GM23338 (cell line): ENCODE measurements around the gene LTBP2. TPM values are rescaled to one million over a fixed set of nuclear protein-coding genes. Genes with fewer than 3 reads are reported as not detected.

Experiments used
- ATAC-seq: fragments of 200-7000 bp; cut with Tn5 transposase; 3 replicates; pipeline ENCODE4 v1.9.1; 2020
- DNase-seq: peaks from one replicate; pipeline ENCODE4 v3.0.0-alpha.2; 2015; ENCODE audit warnings: low spot score
- H2AFZ ChIP-seq: fragments of 200-600 bp; sonication (generic); 2 replicates; pipeline ENCODE4 v1.8.0; 2016; ENCODE audit warnings: antibody characterized with exemption, mild to moderate bottlenecking, moderate library complexity
- H3F3A ChIP-seq: fragments of 200-600 bp; sonication (generic); replicated peaks from 2 replicates; pipeline ENCODE4 v1.8.0; 2017; ENCODE audit warnings: antibody characterized with exemption, mixed run types, low read depth
- H3K27ac ChIP-seq: fragments of 200-600 bp; sonication (generic); 2 replicates; pipeline ENCODE4 v1.6.1; 2016; ENCODE audit warnings: low read depth
- H3K27me3 ChIP-seq: fragments of 200-600 bp; sonication (generic); 2 replicates; pipeline ENCODE4 v1.8.0; 2016; ENCODE audit warnings: mild to moderate bottlenecking, mixed run types, moderate library complexity; ENCODE audit not compliant: insufficient read depth
- H3K36me3 ChIP-seq: fragments of 200-600 bp; sonication (generic); 2 replicates; pipeline ENCODE4 v1.8.0; 2016; ENCODE audit warnings: mild to moderate bottlenecking; ENCODE audit not compliant: insufficient read depth
- H3K4me1 ChIP-seq: fragments of 200-600 bp; sonication (generic); 2 replicates; pipeline ENCODE4 v1.8.0; 2016; ENCODE audit warnings: mild to moderate bottlenecking, moderate library complexity; ENCODE audit not compliant: insufficient read depth
- H3K4me2 ChIP-seq: fragments of 200-600 bp; sonication (generic); 2 replicates; pipeline ENCODE4 v1.7.1; 2017; ENCODE audit warnings: mixed run types
- H3K4me3 ChIP-seq: fragments of 200-600 bp; sonication (generic); 2 replicates; pipeline ENCODE4 v1.6.1; 2016; ENCODE audit warnings: mixed run types
- H3K79me2 ChIP-seq: fragments of 200-600 bp; sonication (generic); replicated peaks from 2 replicates; pipeline ENCODE4 v1.8.0; 2017; ENCODE audit warnings: mild to moderate bottlenecking; ENCODE audit not compliant: insufficient read depth
- H3K9me2 ChIP-seq: fragments of 200-600 bp; sonication (generic); 2 replicates; pipeline ENCODE4 v1.8.0; 2017; ENCODE audit not compliant: insufficient read depth
- H4K20me1 ChIP-seq: fragments of 200-600 bp; sonication (generic); replicated peaks from 2 replicates; pipeline ENCODE4 v1.8.0; 2017; ENCODE audit warnings: mild to moderate bottlenecking; ENCODE audit not compliant: insufficient read depth
- H3K27ac Mint-ChIP-seq: 2 replicates; pipeline ENCODE4 v1.8.0; 2020; ENCODE audit warnings: inconsistent platforms, mild to moderate bottlenecking, moderate library complexity, mixed read lengths
- H3K27me3 Mint-ChIP-seq: 3 replicates; pipeline ENCODE4 v1.8.0; 2022; ENCODE audit warnings: low read depth, mild to moderate bottlenecking, moderate library complexity, mixed read lengths, inconsistent platforms; ENCODE audit not compliant: insufficient read depth, poor library complexity
- H3K36me3 Mint-ChIP-seq: 3 replicates; pipeline ENCODE4 v1.8.0; 2021; ENCODE audit warnings: low read depth, mild to moderate bottlenecking, inconsistent platforms, moderate library complexity, mixed read lengths
- H3K4me1 Mint-ChIP-seq: 3 replicates; pipeline ENCODE4 v1.8.0; 2020; ENCODE audit warnings: mild to moderate bottlenecking, inconsistent platforms, mixed read lengths
- H3K4me3 Mint-ChIP-seq: 3 replicates; pipeline ENCODE4 v1.8.0; 2021; ENCODE audit warnings: moderate library complexity, mild to moderate bottlenecking, inconsistent platforms, mixed read lengths
- H3K9me3 Mint-ChIP-seq: 3 replicates; pipeline ENCODE4 v1.8.0; 2020; ENCODE audit warnings: moderate library complexity, mild to moderate bottlenecking, inconsistent platforms, mixed read lengths
- CREB1 ChIP-seq: fragments of 250-450 bp; sonication (Bioruptor Pico); IDR thresholded peaks from 2 replicates; pipeline ENCODE4 v1.5.0; 2020; ENCODE audit warnings: low read depth, mild to moderate bottlenecking, moderate library complexity
- EZH2 ChIP-seq: fragments of 200-600 bp; sonication (generic); IDR thresholded peaks from one replicate; pipeline ENCODE4 v1.8.0; 2017; ENCODE audit warnings: antibody characterized with exemption, mild to moderate bottlenecking, low read depth; ENCODE audit not compliant: unreplicated experiment
- EZH2phosphoT487 ChIP-seq: fragments of 200-600 bp; sonication (generic); IDR thresholded peaks from one replicate; pipeline ENCODE4 v1.8.1; 2018; ENCODE audit warnings: antibody characterized with exemption; ENCODE audit not compliant: unreplicated experiment
- JUNB ChIP-seq: IDR thresholded peaks from one replicate; pipeline ENCODE4 v1.6.1; 2016; ENCODE audit warnings: antibody characterized with exemption; ENCODE audit not compliant: unreplicated experiment
- NANOG ChIP-seq: IDR thresholded peaks from 2 replicates; pipeline ENCODE4 v1.6.1; 2016; ENCODE audit warnings: antibody characterized with exemption, borderline replicate concordance
- POLR2AphosphoS5 ChIP-seq: IDR thresholded peaks from 2 replicates; pipeline ENCODE4 v1.6.1; 2016; ENCODE audit warnings: antibody characterized with exemption, low read depth
- STAT1 ChIP-seq: IDR thresholded peaks from one replicate; pipeline ENCODE4 v1.6.1; 2016; ENCODE audit warnings: antibody characterized with exemption; ENCODE audit not compliant: unreplicated experiment
- ZNF114 ChIP-seq: fragments of 250-450 bp; sonication (Bioruptor Pico); IDR thresholded peaks from 2 replicates; pipeline ENCODE4 v1.5.0; 2020; ENCODE audit warnings: mild to moderate bottlenecking, moderate library complexity
- ZNF331 ChIP-seq: fragments of 250-450 bp; sonication (Bioruptor Pico); IDR thresholded peaks from 2 replicates; pipeline ENCODE4 v1.5.0; 2020; ENCODE audit warnings: low read depth, mild to moderate bottlenecking, moderate library complexity
- polyA plus RNA-seq: library from polyadenylated mRNA; unstranded; fragments of >200 nt; fragmentation: Nextera tagmentation; extraction: Ambion mirVana; gene quantifications from 2 replicates; pipeline ENCODE4 v1.2.1, GENCODE V29; 2016
- total RNA-seq: library from RNA; depleted of rRNA; stranded (reverse); fragments of >200 nt; shearing (Covaris generic); gene quantifications from 2 replicates; pipeline ENCODE4 v1.2.3, GENCODE V29; 2014
- TF ChIP-seq, protein P1 (sequence below): IDR thresholded peaks from one replicate; pipeline ENCODE4 v1.6.1; 2018; ENCODE audit warnings: antibody characterized with exemption; ENCODE audit not compliant: unreplicated experiment
- TF ChIP-seq, protein P2 (sequence below): IDR thresholded peaks from 2 replicates; pipeline ENCODE4 v1.6.1; 2016; ENCODE audit warnings: antibody characterized with exemption
- TF ChIP-seq, protein P3 (sequence below): fragments of 250-450 bp; sonication (Bioruptor Pico); IDR thresholded peaks from 2 replicates; pipeline ENCODE4 v1.5.0; 2020; ENCODE audit warnings: mild to moderate bottlenecking, moderate library complexity
- TF ChIP-seq, protein P4 (sequence below), 2 experiments: fragments of 200-600 bp in 1 of 2; sonication (generic) in 1 of 2; conservative IDR thresholded peaks; 2 replicates each; pipeline versions ENCODE4 v1.5.1 to v1.6.1; 2016 to 2017; ENCODE audit warnings: antibody characterized with exemption in 2 of 2, low read depth in 2 of 2, mild to moderate bottlenecking in 2 of 2, moderate library complexity in 1 of 2

LTBP2 gene
- total and polyA plus RNA-seq, 2 experiments from 2014 or later: 0.27 to 0.49 TPM

DNA sequence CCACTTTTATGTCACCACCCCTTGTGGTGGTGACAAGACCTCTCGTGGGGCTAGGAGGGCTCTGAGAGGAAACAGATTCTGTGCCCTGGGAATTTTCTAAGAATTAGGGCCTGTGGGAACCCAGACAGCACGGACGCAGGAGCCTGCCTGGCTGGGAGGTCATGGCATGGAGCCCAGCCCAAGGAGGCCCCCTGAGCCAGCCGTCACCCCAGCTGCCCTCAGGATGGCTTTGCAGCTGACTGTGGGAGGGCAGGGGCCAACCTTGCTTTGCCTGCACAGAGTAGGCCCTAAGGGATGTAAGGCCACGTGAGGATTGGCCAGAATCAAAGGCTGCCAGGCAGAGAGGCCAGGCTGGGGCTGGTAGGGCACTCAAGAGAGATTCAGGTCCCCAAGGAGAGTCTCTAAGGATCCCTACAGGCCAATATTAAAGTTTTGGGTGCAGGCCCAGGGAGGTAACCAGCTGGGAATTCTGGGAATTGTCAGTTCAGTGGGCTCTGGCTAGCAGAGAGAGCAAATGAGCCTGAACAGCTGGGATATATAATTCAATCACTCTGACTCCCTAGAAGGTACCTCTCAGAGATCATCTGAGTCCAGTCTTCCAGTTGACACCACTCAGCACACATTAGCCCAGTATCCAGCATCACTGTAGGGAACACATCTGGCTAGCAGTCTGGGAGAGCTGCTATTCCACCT, 6.4 kb downstream of the LTBP2 start:
- H3K4me3 Mint-ChIP-seq: no peak overlapping the region
- no peak overlapping the region for H2AFZ ChIP-seq
- H3K4me2 ChIP-seq: no peak overlapping the region
- H3F3A ChIP-seq: no peaks in the 10 kb centered on the region; the same call in 1 of the 2 replicates
- H3K9me3 Mint-ChIP-seq: peaks cover 2% of the 10 kb centered on the region; the same call in 1 of the 3 replicates
- H3K4me1 Mint-ChIP-seq: peaks cover 7% of the 10 kb centered on the region
- H3K36me3 Mint-ChIP-seq: peaks cover 4% of the 10 kb centered on the region; the same call in 1 of the 3 replicates
- H3K27me3 ChIP-seq: peaks cover 17% of the 10 kb centered on the region
- TF ChIP-seq EZH2 (no peak), POLR2AphosphoS5 (no peak), CREB1 (CRISPR knock-in tag) (no peak), EZH2phosphoT487 (no peak), JUNB (no peak), STAT1 (no peak), ZNF331 (CRISPR knock-in tag) (no peak), NANOG (no peak), ZNF114 (CRISPR knock-in tag) (no peak)
- TF ChIP-seq, protein P1, sequence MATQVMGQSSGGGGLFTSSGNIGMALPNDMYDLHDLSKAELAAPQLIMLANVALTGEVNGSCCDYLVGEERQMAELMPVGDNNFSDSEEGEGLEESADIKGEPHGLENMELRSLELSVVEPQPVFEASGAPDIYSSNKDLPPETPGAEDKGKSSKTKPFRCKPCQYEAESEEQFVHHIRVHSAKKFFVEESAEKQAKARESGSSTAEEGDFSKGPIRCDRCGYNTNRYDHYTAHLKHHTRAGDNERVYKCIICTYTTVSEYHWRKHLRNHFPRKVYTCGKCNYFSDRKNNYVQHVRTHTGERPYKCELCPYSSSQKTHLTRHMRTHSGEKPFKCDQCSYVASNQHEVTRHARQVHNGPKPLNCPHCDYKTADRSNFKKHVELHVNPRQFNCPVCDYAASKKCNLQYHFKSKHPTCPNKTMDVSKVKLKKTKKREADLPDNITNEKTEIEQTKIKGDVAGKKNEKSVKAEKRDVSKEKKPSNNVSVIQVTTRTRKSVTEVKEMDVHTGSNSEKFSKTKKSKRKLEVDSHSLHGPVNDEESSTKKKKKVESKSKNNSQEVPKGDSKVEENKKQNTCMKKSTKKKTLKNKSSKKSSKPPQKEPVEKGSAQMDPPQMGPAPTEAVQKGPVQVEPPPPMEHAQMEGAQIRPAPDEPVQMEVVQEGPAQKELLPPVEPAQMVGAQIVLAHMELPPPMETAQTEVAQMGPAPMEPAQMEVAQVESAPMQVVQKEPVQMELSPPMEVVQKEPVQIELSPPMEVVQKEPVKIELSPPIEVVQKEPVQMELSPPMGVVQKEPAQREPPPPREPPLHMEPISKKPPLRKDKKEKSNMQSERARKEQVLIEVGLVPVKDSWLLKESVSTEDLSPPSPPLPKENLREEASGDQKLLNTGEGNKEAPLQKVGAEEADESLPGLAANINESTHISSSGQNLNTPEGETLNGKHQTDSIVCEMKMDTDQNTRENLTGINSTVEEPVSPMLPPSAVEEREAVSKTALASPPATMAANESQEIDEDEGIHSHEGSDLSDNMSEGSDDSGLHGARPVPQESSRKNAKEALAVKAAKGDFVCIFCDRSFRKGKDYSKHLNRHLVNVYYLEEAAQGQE: no peak
- TF ChIP-seq, protein P2, sequence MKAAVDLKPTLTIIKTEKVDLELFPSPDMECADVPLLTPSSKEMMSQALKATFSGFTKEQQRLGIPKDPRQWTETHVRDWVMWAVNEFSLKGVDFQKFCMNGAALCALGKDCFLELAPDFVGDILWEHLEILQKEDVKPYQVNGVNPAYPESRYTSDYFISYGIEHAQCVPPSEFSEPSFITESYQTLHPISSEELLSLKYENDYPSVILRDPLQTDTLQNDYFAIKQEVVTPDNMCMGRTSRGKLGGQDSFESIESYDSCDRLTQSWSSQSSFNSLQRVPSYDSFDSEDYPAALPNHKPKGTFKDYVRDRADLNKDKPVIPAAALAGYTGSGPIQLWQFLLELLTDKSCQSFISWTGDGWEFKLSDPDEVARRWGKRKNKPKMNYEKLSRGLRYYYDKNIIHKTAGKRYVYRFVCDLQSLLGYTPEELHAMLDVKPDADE: no peak
- TF ChIP-seq, protein P3, sequence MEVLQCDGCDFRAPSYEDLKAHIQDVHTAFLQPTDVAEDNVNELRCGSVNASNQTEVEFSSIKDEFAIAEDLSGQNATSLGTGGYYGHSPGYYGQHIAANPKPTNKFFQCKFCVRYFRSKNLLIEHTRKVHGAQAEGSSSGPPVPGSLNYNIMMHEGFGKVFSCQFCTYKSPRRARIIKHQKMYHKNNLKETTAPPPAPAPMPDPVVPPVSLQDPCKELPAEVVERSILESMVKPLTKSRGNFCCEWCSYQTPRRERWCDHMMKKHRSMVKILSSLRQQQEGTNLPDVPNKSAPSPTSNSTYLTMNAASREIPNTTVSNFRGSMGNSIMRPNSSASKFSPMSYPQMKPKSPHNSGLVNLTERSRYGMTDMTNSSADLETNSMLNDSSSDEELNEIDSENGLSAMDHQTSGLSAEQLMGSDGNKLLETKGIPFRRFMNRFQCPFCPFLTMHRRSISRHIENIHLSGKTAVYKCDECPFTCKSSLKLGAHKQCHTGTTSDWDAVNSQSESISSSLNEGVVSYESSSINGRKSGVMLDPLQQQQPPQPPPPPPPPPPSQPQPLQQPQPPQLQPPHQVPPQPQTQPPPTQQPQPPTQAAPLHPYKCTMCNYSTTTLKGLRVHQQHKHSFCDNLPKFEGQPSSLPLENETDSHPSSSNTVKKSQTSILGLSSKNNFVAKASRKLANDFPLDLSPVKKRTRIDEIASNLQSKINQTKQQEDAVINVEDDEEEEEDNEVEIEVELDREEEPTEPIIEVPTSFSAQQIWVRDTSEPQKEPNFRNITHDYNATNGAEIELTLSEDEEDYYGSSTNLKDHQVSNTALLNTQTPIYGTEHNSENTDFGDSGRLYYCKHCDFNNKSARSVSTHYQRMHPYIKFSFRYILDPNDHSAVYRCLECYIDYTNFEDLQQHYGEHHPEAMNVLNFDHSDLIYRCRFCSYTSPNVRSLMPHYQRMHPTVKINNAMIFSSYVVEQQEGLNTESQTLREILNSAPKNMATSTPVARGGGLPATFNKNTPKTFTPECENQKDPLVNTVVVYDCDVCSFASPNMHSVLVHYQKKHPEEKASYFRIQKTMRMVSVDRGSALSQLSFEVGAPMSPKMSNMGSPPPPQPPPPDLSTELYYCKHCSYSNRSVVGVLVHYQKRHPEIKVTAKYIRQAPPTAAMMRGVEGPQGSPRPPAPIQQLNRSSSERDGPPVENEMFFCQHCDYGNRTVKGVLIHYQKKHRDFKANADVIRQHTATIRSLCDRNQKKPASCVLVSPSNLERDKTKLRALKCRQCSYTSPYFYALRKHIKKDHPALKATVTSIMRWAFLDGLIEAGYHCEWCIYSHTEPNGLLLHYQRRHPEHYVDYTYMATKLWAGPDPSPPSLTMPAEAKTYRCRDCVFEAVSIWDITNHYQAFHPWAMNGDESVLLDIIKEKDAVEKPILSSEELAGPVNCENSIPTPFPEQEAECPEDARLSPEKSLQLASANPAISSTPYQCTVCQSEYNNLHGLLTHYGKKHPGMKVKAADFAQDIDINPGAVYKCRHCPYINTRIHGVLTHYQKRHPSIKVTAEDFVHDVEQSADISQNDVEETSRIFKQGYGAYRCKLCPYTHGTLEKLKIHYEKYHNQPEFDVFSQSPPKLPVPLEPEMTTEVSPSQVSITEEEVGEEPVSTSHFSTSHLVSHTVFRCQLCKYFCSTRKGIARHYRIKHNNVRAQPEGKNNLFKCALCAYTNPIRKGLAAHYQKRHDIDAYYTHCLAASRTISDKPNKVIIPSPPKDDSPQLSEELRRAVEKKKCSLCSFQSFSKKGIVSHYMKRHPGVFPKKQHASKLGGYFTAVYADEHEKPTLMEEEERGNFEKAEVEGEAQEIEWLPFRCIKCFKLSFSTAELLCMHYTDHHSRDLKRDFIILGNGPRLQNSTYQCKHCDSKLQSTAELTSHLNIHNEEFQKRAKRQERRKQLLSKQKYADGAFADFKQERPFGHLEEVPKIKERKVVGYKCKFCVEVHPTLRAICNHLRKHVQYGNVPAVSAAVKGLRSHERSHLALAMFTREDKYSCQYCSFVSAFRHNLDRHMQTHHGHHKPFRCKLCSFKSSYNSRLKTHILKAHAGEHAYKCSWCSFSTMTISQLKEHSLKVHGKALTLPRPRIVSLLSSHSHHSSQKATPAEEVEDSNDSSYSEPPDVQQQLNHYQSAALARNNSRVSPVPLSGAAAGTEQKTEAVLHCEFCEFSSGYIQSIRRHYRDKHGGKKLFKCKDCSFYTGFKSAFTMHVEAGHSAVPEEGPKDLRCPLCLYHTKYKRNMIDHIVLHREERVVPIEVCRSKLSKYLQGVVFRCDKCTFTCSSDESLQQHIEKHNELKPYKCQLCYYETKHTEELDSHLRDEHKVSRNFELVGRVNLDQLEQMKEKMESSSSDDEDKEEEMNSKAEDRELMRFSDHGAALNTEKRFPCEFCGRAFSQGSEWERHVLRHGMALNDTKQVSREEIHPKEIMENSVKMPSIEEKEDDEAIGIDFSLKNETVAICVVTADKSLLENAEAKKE: no peak
- TF ChIP-seq, protein P4, sequence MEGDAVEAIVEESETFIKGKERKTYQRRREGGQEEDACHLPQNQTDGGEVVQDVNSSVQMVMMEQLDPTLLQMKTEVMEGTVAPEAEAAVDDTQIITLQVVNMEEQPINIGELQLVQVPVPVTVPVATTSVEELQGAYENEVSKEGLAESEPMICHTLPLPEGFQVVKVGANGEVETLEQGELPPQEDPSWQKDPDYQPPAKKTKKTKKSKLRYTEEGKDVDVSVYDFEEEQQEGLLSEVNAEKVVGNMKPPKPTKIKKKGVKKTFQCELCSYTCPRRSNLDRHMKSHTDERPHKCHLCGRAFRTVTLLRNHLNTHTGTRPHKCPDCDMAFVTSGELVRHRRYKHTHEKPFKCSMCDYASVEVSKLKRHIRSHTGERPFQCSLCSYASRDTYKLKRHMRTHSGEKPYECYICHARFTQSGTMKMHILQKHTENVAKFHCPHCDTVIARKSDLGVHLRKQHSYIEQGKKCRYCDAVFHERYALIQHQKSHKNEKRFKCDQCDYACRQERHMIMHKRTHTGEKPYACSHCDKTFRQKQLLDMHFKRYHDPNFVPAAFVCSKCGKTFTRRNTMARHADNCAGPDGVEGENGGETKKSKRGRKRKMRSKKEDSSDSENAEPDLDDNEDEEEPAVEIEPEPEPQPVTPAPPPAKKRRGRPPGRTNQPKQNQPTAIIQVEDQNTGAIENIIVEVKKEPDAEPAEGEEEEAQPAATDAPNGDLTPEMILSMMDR (conservative IDR thresholded peaks at IDR 0.05; ENCODE audit: low read depth in 2 of 2): no peak
- no peaks in the 10 kb centered on the region for H4K20me1 ChIP-seq
- no peaks in the 10 kb centered on the region for H3K79me2 ChIP-seq
- ATAC-seq (no peak), DNase-seq (no peak)
- no peak overlapping the region for H3K27ac Mint-ChIP-seq
- H3K27ac ChIP-seq: no peak overlapping the region
- H3K27me3 Mint-ChIP-seq: peaks cover 21% of the 10 kb centered on the region
- H3K9me2 ChIP-seq: no peaks in the 10 kb centered on the region
- H3K36me3 ChIP-seq: no peaks in the 10 kb centered on the region
- H3K4me1 ChIP-seq: no peaks in the 10 kb centered on the region
- H3K4me3 ChIP-seq: no peak overlapping the region
